ENCODE data around the gene RFXANK.

The RFXANK gene

GRCh38 chr19:19232261-19232721 is 40.2 kb downstream of the RFXANK start:
- DNase-seq (ENCODE audit: low read depth): no peak

DNA sequence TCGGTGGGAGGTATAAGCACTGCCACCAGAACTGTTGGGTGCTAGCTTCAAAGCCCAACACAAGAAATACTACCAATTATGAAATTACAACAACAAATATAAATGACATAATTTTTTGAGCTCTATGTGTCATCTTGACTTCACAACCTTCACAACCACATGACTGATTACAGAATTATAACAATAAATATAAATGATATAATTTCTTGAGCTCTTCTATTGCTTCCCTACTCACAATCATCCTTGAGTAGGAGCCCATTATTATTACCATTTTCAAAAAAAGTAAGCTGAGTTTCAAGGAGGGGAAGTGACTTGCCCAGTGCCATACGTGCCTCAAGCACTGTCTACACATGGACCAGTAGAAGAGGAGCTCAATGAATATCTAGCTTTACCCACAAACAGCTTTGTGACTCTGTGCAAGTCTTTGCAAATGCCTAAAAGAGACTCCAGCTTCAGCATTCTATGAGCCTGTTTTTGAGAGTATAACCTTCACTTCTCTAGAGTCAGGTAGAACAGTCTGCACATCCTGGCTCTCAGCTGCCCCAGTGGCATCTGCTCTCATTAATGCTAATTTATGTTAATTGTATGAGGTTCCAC is 42.3 kb downstream of the RFXANK start:
- DNase-seq (ENCODE audit: low read depth): no peak

DNA sequence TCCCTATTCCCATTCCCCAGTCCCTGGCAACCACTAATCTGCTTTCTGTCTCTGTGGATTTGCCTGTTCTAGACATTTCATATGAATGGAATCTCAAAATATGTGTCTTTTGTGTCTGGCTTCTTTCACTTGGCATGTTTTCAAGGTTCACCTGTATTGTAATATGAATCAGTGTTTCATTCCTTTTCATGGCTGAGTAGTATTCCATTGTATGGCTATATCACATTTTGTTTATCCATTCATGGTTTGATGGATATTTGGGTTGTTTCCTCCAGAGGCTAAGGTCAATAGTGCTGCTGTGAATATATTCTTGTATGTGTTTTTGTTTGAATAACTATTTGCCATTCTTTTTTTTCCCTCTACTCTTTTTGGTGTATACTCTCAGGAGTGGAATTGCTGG is 44.1 kb downstream of the RFXANK start:
- DNase-seq (ENCODE audit: low read depth): no peak

DNA sequence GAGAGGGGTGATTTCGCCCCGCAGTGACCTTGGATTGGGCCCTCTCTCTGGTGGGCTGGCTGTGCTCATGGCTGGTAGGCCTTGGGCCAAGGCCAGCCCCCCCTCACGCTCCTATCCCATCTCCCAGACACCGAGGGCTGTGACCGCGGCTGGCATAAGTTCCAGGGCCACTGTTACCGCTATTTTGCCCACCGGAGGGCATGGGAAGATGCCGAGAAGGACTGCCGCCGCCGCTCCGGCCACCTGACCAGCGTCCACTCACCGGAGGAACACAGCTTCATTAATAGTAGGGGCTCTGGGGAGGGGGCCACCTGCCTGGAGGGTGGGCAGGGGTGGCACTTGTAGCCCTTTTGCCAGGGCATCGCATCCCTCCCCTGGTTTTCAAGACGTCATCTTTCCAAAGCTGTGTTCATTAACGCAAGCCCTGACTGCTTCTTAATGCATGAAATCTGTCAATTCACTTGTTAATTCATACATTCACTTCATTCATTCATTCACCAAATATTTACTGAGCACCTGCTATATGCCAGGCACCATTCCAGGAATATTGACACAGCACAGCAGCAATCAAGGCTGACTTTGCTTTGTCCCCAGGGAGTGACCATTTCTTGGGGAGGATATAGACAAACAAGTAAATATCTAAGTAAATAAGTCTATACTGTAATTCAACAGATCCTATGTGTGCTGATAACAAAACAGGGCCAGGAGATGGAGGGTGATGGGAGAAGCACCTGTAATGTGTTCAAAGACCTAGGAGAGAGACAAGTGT is 46.3 kb downstream of the RFXANK start:
- DNase-seq (ENCODE audit: low read depth): no peak

GRCh38 chr19:19239675-19240074 is 47.6 kb downstream of the RFXANK start:
- no peak for DNase-seq (ENCODE audit: low read depth)

GRCh38 chr19:19240476-19240875 is 48.4 kb downstream of the RFXANK start:
- DNase-seq (ENCODE audit: low read depth): no peak

DNA sequence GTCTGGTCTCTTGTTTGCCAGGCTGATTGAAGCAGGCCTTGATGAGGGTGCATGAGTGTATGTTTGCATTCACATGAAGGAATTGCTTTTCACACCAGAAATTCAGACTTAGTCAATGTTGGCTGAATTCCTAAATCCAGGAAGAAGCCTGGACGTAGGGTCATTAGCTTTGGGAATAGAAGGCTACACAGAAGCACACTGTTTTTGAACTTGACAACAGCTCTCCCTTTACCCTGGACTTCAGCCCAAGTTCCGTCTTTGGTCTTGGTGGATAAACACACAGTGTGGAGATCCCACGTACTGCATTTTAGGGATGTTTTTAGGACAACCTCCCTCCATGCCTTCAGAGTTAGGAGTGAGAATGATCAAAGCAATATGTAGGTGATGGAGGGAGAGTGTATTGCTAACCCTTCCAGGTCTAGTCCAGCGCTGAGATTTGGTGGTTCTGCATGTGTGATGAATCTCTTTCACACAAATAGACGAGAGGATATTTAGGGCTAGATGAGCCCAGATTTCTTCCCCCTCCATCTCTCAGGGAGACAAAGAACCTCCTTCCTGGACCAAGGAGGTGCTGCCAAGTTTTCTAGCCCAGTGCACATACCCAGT is 58.2 kb downstream of the RFXANK start:
- no peak for DNase-seq (ENCODE audit: low read depth)

Data from stimulated activated CD8-positive, alpha-beta memory T cell treated with anti-CD3 and anti-CD28 coated beads, Interleukin-12 subunit alpha, Interleukin-12 subunit beta, amount 100 ng/mL, for 1 hour (primary cell).